GM18867 (cell line): ENCODE results near the gene CCDC57.

Experiments used
- ATAC-seq: cut with Tn5 transposase; IDR thresholded peaks from one replicate; pipeline ENCODE4 v1.9.1; 2021; ENCODE audit warnings: mild to moderate bottlenecking, moderate library complexity; ENCODE audit not compliant: unreplicated experiment

CCDC57 gene

DNA sequence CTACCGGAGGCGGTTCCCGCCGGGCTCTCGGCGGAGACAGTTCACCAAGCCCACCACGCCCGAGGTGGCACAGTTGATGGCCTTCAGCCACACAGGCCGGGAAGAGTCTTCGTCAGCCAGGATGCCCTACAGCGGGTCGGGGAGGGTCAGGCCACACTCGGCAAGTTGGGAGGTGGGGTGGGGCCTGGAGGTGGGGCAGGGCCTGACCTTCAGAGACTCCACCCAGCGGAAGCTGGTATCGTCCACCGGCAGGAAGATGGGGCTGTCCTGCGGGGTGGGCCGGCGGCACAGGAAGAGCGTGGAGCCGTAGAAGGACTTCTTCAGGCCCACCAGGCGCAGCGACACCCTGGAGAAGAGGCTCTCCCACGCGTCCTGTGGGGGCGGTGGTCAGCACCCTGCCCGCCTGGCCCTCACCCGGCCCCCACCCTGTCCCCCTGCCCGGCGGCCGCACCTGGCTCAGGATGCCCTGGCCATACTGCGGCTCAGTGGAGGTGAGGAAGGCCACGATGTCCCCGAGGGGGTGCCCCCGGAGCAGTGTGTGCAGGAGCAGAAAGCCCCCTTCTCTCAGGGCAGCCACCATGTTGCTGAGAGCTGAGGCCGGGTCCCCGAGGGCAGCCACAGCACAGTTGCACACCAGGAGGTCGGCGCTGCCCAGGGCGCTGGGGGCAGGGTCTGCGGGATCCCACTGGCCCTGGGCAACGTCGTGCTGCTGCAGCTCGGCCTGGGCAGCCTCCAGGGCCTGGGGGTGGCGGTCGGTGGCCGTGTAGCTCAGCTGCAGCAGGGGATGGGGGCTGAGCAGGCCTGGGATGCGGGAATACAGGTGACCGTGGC lies 127.4 kb downstream of the CCDC57 start:
- ATAC-seq = no peak

DNA sequence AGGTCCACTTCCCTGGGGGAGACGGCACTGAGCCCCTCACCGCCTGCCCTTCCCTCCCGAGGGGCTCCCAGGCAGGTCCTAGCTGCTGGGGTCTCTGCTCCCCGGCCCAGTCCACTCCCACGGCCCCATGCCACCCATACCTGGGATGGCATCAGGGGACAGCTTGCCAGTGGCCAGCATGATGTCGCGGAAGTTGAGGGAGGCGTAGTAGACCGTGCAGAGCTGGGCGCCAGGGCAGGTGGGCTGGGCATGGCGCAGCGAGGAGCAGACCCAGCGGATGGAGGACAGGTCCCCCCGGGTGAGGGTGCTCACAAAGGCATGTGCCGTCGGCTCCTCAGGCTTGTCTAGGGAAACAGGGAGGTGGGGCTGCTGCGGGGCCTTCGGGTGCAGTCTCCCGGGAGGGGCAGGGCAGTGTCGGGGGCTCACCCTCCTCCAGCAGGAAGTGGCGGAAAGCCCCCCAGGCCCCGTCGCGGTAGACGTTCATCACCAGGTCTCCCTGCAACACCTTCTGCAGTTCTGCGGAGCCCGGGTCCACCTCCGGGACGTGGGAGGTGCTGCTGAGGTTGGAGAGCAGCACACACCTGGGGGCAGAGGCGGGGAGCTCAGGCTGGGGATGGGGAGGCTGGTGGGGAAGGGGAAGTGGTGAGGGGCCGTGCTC lies 128.1 kb downstream of the CCDC57 start:
- ATAC-seq = no peak

DNA sequence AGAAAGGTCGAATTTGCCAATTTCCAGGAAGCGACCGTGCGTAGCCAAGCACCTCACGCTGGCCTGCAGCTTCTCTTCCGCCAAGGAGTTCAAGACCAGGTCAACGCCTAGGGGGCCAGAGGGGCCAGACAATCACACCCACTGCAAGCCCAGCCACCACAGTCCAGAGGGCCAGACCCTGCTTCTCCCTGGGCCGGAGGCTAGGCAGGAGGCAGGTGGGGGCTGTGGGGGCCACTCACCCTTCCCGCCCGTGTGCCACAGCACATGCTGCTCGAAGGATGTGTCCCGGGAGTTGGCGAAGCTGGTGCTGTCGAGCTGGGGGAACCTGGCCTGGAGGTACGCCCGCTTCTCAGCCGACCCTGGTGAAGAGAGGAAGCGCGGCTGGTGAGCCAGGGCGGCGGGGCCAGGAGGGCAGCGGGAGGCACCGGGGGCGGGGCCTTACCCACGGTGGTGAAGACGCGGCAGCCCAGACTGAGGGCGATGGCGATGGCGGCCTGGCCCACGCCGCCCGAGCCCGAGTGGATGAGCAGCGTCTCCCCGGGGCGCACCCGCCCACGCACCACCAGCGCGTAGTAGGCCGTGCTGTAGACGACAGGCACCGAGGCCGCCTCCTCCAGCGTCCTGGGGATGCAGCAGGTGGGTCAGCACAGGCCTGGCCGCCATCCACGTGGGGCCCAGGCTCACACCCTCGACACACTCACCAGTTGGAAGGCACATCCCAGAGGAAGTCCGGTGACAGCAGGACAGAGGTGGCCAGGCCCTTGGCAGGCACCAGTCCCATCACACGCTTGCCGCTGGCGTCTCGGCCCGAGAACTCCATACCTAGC lies 128.9 kb downstream of the CCDC57 start:
- ATAC-seq = no peak

DNA sequence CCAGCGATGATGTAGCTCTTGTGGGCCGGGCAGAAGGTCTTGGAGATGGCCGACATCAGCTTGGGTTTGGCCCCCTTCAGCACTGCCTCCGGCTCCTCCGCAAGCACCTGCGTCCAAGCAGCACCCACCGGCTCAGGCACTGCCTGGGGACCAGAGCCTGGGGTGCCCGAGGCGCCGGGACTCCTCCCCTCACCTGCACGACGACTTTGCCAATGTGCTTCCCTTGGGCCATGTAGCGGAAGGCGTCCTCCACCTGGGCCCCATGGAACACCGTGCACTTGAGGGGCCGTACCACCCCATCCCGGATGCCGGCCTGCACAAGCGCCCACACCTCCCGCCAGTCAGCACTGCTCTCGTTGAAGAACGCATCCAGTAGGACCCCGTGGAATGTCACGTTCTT lies 129.6 kb downstream of the CCDC57 start:
- no peak for ATAC-seq

DNA sequence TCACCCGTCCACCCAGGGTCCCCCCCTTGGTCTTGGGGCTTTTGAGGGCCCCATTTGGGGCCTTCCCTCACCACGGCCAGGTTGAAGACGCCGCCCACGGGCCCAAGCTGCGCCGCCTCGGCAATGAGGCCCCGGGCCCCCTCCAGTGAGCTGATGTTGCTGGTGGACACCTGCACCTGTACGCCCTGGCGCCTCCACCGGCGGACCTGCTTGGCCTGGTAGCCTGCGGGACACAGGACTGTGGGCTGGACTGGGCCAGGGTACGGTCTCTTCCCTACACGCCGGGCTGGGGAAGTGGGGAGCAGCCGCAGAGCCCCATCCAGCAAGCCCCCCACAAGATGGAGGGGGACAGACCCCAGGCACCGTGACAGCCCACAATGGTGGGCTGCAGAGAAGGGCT lies 130.2 kb downstream of the CCDC57 start:
- no peak for ATAC-seq

DNA sequence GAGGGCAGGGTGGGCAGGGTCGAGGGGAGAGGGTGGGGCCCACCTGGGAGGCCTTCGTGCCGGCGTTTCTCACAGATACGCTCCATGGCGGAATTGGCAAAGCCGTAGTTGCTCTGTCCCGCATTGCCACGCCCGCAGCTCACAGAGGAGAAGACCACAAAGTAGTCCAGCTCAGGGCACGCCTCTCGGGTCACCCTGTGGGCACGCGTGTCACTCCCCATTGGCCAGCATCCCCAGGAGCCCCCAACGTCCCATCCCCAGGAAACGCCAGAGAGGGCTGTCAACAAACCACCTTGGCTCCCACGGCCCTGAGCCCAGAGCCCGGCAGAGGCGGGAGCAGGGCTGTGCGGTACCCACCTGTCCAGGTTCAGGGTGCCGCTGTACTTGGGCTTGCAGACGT lies 130.7 kb downstream of the CCDC57 start:
- ATAC-seq = no peak

DNA sequence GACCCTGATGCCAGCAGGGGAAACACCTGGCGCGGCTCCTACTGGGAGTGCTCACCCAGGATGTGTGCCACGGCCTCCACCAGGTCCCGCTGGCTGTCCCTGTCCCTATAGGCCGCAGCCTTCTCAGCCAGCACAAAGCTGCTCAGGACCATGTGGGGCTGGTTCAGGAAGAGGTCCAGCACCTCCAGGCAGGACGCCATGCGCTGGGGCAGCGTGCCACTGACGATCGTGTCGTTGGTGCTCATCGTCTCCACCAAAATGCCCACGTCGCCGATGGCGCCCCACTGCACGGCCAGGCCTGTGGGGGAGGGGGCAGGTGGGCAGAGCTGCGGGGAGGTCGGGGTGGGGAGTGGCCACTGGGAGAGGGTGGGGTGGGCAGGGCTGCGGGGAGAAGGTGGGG lies 131.1 kb downstream of the CCDC57 start:
- ATAC-seq = no peak

DNA sequence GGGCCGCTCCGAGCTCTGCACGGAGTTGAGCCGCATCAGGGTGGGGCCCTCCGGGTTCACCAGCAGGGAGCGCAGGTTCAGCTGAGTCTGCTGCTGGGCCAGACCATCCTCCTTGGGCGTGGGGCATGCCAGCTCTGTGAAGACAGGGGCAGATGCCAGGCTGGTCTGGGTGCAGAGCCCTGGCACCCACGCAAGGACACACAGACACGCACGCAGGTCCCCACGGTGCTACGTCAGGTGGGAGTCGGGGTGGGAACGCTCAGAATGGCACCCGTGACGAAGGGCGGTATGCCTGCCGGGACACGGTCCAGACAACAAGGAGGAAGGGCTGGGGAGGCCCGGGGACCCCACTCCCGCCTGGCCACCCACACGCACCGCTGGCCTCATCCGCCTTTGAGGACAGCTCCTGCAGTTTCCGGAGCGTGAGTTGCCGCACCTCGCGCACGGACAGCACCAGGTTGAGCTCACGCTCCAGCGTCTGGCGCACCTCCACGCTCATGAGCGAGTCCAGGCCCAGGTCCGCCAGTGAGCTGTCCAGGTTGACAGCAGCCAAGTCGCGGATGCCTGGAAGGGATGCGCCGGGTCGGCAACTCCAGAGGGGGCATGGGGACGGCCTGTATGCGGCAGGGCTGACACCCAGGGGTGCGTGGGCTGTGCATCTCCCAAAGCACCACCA lies 131.7 kb downstream of the CCDC57 start:
- no peak for ATAC-seq

DNA sequence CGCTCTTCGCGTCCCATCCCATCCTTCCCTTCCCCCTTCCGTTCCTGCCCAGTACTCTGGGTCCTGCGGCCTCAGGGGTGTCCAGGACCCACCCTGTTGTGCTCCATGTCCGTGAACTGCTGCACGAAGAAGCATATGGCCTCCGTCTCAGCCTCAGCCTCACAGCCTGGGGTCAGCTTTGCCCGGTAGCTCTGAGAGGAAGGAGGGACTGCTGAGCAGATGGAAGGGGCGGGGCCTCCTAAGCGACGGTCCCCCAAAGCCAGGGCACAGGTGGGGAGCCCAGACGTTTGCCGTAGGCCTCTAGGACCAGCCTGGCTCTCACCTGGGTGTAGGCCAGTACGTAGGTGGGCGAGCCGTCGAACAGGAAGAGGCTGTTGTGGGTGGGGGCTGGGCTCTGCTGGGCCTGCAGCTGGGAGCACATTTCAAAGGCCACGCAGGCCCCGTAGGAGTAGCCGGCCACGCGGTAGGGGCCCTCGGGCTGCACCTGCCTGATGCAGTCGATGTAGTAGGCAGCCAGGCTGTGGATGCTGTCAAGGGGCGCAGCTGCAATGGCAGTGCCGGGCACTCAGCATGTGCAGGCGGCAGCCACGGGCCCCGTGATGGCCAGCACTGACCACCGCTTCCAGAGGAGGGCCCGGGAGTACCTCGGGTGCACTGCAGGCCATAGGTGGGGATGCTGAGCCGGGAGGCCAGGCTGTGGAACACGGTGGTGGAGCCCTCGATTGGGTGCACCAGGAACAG lies 132.4 kb downstream of the CCDC57 start:
- no peak for ATAC-seq

DNA sequence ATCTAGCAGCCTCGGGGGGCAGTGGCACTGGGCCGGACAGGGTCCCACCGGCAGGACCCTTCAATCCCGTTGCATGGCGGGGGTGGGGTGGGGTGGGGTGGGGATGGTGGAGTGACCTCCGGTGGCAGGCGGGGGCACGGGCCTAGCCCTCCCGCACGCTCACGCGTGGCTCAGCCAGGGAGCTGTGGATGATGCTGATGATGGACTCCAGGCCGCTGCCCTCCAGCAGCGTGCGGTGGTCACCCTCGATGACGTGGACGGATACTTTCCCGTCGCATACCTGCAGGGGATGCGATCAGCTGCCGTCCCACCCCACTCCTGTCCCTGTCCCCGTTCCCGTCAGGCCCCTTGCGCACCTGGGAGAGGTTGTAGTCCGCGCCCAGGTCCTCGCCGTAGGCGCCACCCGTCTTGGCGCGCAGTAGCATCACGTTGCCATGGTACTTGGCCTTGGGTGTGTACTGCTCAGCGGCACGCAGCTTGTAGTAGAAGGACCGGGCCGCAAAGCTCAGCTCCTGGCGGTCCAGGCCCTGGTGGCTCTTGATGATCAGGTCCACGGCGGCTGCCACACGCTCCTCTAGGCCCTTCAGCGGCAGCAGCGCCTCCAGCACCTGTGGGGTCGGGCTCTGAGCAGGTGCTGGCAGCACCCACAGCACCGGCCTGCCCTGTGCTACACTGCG lies 133.5 kb downstream of the CCDC57 start:
- ATAC-seq = no peak

DNA sequence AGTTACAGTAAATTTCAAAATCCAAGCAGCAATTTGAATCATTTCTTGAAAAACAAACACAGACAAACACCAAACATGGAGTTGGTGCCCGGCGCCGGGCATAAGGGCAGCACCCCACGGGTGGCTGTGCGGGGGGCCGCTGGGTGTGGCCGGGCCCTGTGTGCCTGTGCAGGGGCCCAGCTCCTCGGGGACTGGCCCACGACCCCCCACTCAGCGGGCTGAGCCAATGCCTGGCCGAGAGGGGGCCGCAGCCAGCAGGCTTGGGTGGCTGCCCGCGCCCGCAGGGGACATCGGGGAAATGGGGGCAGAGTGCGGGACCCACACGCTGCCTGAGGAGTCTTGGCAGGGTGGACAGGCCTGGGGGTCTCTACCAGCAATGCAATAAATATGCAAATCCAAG lies 134.2 kb downstream of the CCDC57 start:
- ATAC-seq = no peak

DNA sequence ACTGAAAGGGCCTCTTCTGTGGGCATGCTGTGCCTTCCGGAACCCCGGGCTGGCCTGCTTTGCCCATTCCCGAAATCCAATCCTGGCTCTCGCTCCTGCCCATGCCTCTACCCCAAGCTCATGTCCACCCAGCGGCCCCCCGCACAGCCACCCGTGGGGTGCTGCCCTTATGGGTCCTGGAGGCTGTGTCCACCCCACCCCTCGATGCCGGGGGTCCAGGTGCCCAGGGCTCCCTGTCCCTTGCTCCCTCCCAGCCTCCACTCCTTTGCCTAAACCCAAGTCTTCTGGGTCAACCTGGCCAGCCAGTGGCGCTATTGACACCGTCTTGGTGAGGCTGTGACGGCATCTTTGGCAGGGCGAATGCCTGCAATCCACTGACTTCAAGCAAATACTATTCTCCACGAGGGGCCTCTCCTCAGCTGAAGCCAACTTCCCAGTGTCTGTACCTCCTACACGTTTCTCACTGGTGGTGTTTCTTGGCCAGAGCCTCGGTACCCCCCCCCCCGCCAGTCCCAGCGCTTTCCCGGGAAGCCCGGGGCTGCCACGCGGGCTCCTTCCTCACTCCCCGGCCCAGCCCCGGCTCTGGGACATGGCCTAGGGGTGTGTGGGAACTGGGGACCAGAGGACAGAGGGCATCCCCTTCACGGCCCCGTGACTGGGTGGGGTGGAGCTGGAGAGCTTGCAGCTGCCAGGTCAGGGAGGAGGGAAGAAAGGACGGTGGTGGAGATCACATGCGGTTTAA lies 134.9 kb downstream of the CCDC57 start:
- no peak for ATAC-seq

DNA sequence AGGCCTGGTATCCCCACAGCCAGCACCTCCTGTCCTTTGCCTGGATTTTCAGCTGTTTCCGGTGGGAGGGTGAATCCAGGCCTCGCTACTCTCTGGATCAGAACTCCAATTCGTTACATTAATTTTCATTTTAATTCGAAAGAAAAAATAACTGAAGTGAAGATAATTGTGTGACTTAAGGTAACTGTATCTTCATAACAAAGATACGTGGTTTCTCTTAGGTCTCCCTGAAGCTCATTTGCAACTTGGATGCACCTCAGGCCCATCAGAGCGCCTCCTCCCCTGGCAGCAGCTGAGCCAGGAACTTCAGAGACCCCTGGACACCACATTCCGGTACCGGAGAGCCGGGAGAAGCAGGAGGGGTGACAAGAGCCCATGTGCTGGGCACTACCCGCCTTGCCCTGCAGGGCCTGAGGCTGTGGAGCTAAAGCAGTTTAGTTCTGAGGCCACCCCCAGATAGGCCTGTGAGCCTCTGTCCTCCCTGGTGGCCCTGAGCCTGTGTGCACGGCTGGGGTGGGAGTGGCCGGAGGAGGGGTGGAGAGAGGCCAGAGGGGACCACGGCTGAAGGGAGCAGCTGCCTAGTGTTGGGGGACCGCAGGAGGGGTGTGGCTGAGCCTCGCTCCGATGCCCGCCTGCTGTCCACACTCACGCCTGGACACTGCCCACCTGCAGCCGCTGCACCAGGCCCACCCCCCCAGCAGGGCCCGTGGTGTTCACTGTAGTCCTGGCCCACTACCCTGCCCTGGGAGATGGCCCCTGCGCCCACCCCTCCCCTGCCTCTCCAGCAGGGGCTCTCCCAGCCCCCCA lies 135.7 kb downstream of the CCDC57 start:
- ATAC-seq = no peak

DNA sequence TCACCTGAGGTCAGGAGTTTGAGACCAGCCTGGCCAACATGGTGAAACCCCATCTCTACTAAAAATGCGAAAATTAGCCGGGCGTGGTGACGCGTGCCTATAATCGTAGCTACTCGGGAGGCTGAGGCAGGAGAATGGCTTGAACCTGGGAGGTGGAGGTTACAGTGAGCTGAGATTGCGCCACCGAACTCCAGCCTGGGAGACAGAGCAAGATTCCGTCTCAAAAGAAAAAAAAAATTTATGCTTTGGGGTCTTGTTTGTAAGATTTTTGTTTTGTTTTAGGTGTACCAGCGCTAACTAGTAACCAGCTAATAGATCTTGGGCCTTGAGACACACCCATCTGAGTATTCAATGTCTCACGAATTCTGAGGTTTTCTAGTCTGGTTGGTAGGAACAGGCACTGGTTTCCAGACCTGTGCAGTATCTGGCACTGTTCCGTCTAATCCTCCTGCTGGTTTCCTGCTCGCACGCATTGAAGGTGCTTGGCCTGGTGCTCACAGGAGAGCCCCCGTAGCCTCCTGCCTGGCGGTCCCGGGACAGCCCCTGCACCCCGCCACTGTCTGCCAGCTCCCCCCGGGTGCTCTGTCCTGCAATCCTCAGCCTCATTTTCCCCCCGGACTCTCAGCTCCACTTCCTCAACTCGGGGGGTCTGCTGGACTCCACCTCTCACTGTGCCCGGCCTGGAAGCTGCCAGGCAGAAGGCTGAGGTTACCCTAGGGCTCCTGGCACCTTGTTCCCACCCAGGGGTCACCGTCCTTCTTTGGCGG lies 136.4 kb downstream of the CCDC57 start:
- no peak for ATAC-seq

DNA sequence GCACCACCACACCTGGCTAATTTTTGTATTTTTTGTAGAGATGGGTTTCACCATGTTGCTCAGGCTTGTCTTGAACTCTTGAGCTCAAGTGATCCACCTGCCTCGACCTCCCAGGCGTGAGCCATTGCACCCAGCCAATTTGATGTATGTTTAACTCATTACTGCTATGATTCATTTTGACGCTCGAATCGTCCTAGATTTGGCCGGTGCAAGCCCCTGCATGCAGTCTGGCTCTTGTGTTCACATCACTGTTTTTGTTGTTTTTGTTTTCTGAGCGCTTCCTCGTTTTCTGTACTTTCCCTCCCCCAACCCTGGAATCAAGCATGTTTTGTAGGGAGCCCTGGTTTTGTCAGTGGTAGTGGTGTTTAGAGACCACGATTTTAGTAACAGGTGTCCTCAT lies 139.2 kb downstream of the CCDC57 start:
- no peak for ATAC-seq

DNA sequence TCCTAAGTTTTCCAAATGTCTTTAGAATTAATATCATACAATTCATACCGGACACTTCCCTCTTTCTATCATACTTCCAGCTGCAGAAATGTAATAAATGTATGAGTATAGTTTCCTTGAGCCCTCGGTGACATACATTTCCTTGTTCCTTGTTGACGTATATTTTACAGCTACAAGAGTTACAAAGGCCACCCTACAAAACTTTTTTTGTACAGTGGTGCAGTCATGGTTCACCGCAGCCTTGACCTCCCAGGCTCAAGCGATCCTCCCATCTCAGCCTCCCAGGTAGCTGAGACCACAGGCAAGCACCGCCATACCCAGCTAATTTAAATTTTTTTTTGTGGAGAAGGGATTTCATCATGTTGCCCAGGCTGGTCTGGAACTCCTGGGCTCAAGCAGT lies 139.8 kb downstream of the CCDC57 start:
- ATAC-seq = no peak

DNA sequence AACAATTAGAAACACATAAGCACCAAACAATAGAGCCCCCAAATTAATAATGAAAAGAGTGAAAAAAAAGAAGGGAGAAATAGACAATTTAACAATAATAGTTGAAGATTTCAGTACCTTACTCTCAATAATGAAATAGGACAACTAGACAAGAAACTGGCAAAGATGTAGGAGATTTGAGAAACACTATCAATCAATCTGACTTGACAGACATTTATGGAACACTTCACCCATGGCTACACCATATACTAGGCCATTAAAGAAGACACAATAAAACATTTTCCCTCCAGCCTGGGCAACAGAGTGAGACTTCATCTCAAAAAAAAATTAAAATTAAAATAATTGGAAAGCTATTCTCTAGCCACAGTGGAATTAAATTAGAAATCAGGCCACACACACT lies 142.0 kb downstream of the CCDC57 start:
- ATAC-seq = no peak
